IMR-90 (cell line): Measurements from ENCODE around the gene PLD4. TPM values are rescaled to one million over a fixed set of nuclear protein-coding genes. Genes with fewer than 3 reads are reported as not detected.

Source experiments
- ATAC-seq: fragments of 200-7000 bp; cut with Tn5 transposase; 2 replicates; pipeline ENCODE4 v1.9.1; 2020; ENCODE audit warnings: low read depth, mild to moderate bottlenecking, moderate library complexity
- BruUV-seq: library from RNA; stranded (reverse); fragments of 400-500 nt; replicated peaks from 2 replicates; lab custom pipeline; 2021; lab: Mats Ljungman, UMichigan
- CTCF ChIA-PET: fragments of 300-600 bp; formaldehyde crosslinking; extraction: SDS; loops from one replicate; lab custom pipeline; 2021; ENCODE audit warnings: antibody characterized with exemption; lab: Yijun Ruan, JAX
- POLR2A ChIA-PET: fragments of 300-600 bp; sonication (Branson Sonifier 250); formaldehyde crosslinking; loops from one replicate; lab custom pipeline; 2022; ENCODE audit warnings: antibody characterized with exemption; ENCODE audit not compliant: unreplicated experiment; lab: Charles Lee
- DNase-seq: peaks from one replicate; pipeline ENCODE4 v3.0.0; 2013
- H2AFZ ChIP-seq: replicated peaks from 2 replicates; pipeline ENCODE3; 2013; ENCODE audit warnings: low read length, mild to moderate bottlenecking; ENCODE audit not compliant: poor library complexity
- H2AK5ac ChIP-seq: 2 replicates; pipeline ENCODE4 v1.6.1; 2013; ENCODE audit warnings: low read depth, low read length, inconsistent platforms
- H2AK9ac ChIP-seq: replicated peaks from 2 replicates; pipeline ENCODE3; 2013; ENCODE audit warnings: mild to moderate bottlenecking, low read depth, low read length, moderate library complexity; ENCODE audit not compliant: poor library complexity
- H2BK120ac ChIP-seq: 2 replicates; pipeline ENCODE4 v1.6.1; 2013; ENCODE audit warnings: low read depth, low read length, inconsistent platforms
- H2BK15ac ChIP-seq: 3 replicates; pipeline ENCODE4 v1.6.1; 2013; ENCODE audit warnings: low read depth, low read length, inconsistent platforms
- H2BK20ac ChIP-seq: 2 replicates; pipeline ENCODE4 v1.6.1; 2013; ENCODE audit warnings: low read depth, mild to moderate bottlenecking, inconsistent platforms, low read length, moderate library complexity
- H2BK5ac ChIP-seq: 2 replicates; pipeline ENCODE4 v1.6.1; 2013; ENCODE audit warnings: mild to moderate bottlenecking, low read depth, low read length, inconsistent platforms; ENCODE audit not compliant: poor library complexity, severe bottlenecking
- H3K14ac ChIP-seq: replicated peaks from 2 replicates; pipeline ENCODE4 v1.6.1; 2013; ENCODE audit warnings: low read depth, low read length, inconsistent platforms
- H3K18ac ChIP-seq: 2 replicates; pipeline ENCODE4 v1.6.1; 2013; ENCODE audit warnings: low read depth, low read length, control low read depth
- H3K23ac ChIP-seq: 2 replicates; pipeline ENCODE4 v1.6.1; 2013; ENCODE audit warnings: low read depth, low read length, inconsistent platforms
- H3K27ac ChIP-seq: 2 replicates; pipeline ENCODE4 v1.5.1; 2013; ENCODE audit warnings: mild to moderate bottlenecking, control low read depth, low read length; ENCODE audit not compliant: insufficient read depth
- H3K27me3 ChIP-seq: 2 replicates; pipeline ENCODE4 v1.6.1; 2013; ENCODE audit warnings: low read length; ENCODE audit not compliant: control insufficient read depth, insufficient read depth
- H3K36me3 ChIP-seq: 2 replicates; pipeline ENCODE4 v1.6.1; 2013; ENCODE audit warnings: low read length, mixed read lengths; ENCODE audit not compliant: control insufficient read depth, insufficient read depth
- H3K4ac ChIP-seq: 2 replicates; pipeline ENCODE4 v1.6.1; 2013; ENCODE audit warnings: low read depth, low read length, inconsistent platforms
- H3K4me1 ChIP-seq: 2 replicates; pipeline ENCODE4 v1.6.1; 2013; ENCODE audit warnings: low read length, mixed read lengths; ENCODE audit not compliant: control insufficient read depth, insufficient read depth
- H3K4me2 ChIP-seq: 2 replicates; pipeline ENCODE4 v1.6.1; 2013; ENCODE audit warnings: low read depth, mild to moderate bottlenecking, control low read depth, low read length, moderate library complexity
- H3K4me3 ChIP-seq: 2 replicates; pipeline ENCODE4 v1.5.1; 2013; ENCODE audit warnings: low read depth, mild to moderate bottlenecking, control low read depth, low read length, moderate library complexity; ENCODE audit not compliant: insufficient read depth
- H3K56ac ChIP-seq: 2 replicates; pipeline ENCODE4 v1.6.1; 2013; ENCODE audit warnings: low read length, inconsistent platforms; ENCODE audit not compliant: insufficient read depth; ENCODE audit errors: extremely low read depth
- H3K79me1 ChIP-seq, 2 experiments: 2 replicates each; pipeline ENCODE4 v1.6.1; 2013; ENCODE audit warnings: low read length in 2 of 2, inconsistent platforms in 1 of 2, low read depth in 1 of 2
- H3K9ac ChIP-seq: 2 replicates; pipeline ENCODE4 v1.6.1; 2013; ENCODE audit warnings: low read depth, low read length, control low read depth
- H3K9me1 ChIP-seq: 2 replicates; pipeline ENCODE4 v1.6.1; 2013; ENCODE audit warnings: low read length, inconsistent platforms; ENCODE audit not compliant: insufficient read depth
- H3K9me3 ChIP-seq: 2 replicates; pipeline ENCODE4 v1.6.1; 2013; ENCODE audit warnings: low read length; ENCODE audit not compliant: control insufficient read depth, insufficient read depth
- H4K20me1 ChIP-seq: 2 replicates; pipeline ENCODE4 v1.6.1; 2013; ENCODE audit warnings: low read length, inconsistent platforms; ENCODE audit not compliant: insufficient read depth
- H4K5ac ChIP-seq: 2 replicates; pipeline ENCODE4 v1.6.1; 2013; ENCODE audit warnings: mild to moderate bottlenecking, low read depth, low read length, control low read depth
- H4K8ac ChIP-seq, 2 experiments: 2 replicates each; pipeline ENCODE4 v1.6.1; 2013; ENCODE audit warnings: low read depth in 2 of 2, low read length in 2 of 2, control low read depth in 1 of 2, inconsistent platforms in 1 of 2
- H4K91ac ChIP-seq: 2 replicates; pipeline ENCODE4 v1.6.1; 2013; ENCODE audit warnings: low read depth, low read length, inconsistent platforms; ENCODE audit not compliant: insufficient read depth
- BHLHE40 ChIP-seq: fragments of 150-350 bp; IDR thresholded peaks from 2 replicates; pipeline ENCODE4 v1.6.1; 2016; ENCODE audit warnings: mild to moderate bottlenecking, low read depth, low read length
- CEBPB ChIP-seq: IDR thresholded peaks from 2 replicates; pipeline ENCODE4 v1.6.1; 2012; ENCODE audit warnings: low read depth, low read length, improper control_type of control experiment
- CHD1 ChIP-seq: IDR thresholded peaks from 2 replicates; pipeline ENCODE4 v1.6.1; 2012; ENCODE audit warnings: low read depth, low read length, improper control_type of control experiment
- CTCF ChIP-seq: conservative IDR thresholded peaks from 2 replicates; pipeline ENCODE4 v1.5.1; 2012; ENCODE audit warnings: mild to moderate bottlenecking, low read depth, low read length, improper control_type of control experiment
- ELK1 ChIP-seq: fragments of 150-350 bp; IDR thresholded peaks from 2 replicates; pipeline ENCODE4 v1.6.1; 2016; ENCODE audit warnings: low read depth, mild to moderate bottlenecking, low read length, moderate library complexity, borderline replicate concordance
- FOS ChIP-seq: fragments of 150-350 bp; IDR thresholded peaks from 2 replicates; pipeline ENCODE4 v1.6.1; 2016; ENCODE audit warnings: low read depth, low read length
- MAZ ChIP-seq: IDR thresholded peaks from 2 replicates; pipeline ENCODE4 v1.6.1; 2012; ENCODE audit warnings: low read depth, mild to moderate bottlenecking, low read length, improper control_type of control experiment, moderate library complexity, borderline replicate concordance
- MXI1 ChIP-seq: IDR thresholded peaks from 2 replicates; pipeline ENCODE4 v1.6.1; 2012; ENCODE audit warnings: low read depth, mild to moderate bottlenecking, low read length, moderate library complexity, borderline replicate concordance
- NFE2L2 ChIP-seq: fragments of 150-350 bp; IDR thresholded peaks from 2 replicates; pipeline ENCODE4 v1.6.1; 2016; ENCODE audit warnings: low read depth, mild to moderate bottlenecking, low read length
- POLR2A ChIP-seq: IDR thresholded peaks from 2 replicates; pipeline ENCODE4 v1.6.1; 2012; ENCODE audit warnings: mild to moderate bottlenecking, low read depth, low read length
- RAD21 ChIP-seq: IDR thresholded peaks from 2 replicates; pipeline ENCODE4 v1.6.1; 2012; ENCODE audit warnings: low read length, improper control_type of control experiment
- RCOR1 ChIP-seq: IDR thresholded peaks from 2 replicates; pipeline ENCODE4 v1.6.1; 2012; ENCODE audit warnings: mild to moderate bottlenecking, low read length, improper control_type of control experiment; ENCODE audit not compliant: insufficient replicate concordance
- SMC3 ChIP-seq: fragments of 150-350 bp; IDR thresholded peaks from 2 replicates; pipeline ENCODE4 v1.6.1; 2016; ENCODE audit warnings: low read depth, mild to moderate bottlenecking, antibody characterized with exemption, low read length, moderate library complexity
- USF2 ChIP-seq: fragments of 150-350 bp; IDR thresholded peaks from 2 replicates; pipeline ENCODE4 v1.6.1; 2017; ENCODE audit warnings: mild to moderate bottlenecking, antibody characterized with exemption, low read length, low read depth
- WGBS, 2 experiments: methylation state at CpG; one replicate each; pipeline versions ENCODE4 v1.1.5 to v1.1.7; 2013; ENCODE audit warnings: missing lambda C conversion rate in 2 of 2; ENCODE audit not compliant: insufficient read length in 1 of 2; ENCODE audit errors: extremely low coverage in 2 of 2; 5-methylcytosine and 5-hydroxymethylcytosine counted together
- dilution Hi-C: fragments of 300-500 bp; cut with HindIII; formaldehyde crosslinking; loops from one replicate; pipeline ENCODE4 v1.14.3; 2018; ENCODE audit warnings: low sequenced_read_pairs; ENCODE audit not compliant: unreplicated experiment
- in situ Hi-C: fragments of 300-500 bp; cut with MboI; formaldehyde crosslinking; loops from 3 replicates; pipeline ENCODE4 v1.14.3; 2019; ENCODE audit warnings: low sequenced_read_pairs, inconsistent platforms, mixed read lengths
- intact Hi-C: fragments of 100-400 bp; cut with micrococcal nuclease; formaldehyde crosslinking; loops from 2 replicates; pipeline ENCODE4 v1.10.0; 2022
- polyA plus RNA-seq, 3 experiments: library from polyadenylated mRNA; depleted of rRNA; stranded (reverse); fragments of >200 nt; gene quantifications; 2 replicates each; pipeline ENCODE4 v1.2.3, GENCODE V29; 2012; ENCODE audit warnings: low replicate concordance in 1 of 3
- total RNA-seq: library from RNA; depleted of rRNA; stranded (reverse); fragments of >200 nt; gene quantifications from 2 replicates; pipeline ENCODE4 v1.2.3, GENCODE V29; 2012

Gene PLD4
- total and polyA plus RNA-seq, 2 of the 4 experiments (the other 2 are of a cell fraction) = 0.05 TPM; not detected in 1

GRCh38 chr14:104969741-104970230, 45.1 kb downstream of the PLD4 start:
- H3K4me1 ChIP-seq = peaks cover 42% of the 10 kb centered on the region
- H3K9ac ChIP-seq = no peak overlapping the region
- peak overlapping the region; percentile 59 to 79; a peak in 2 of 4 replicates for H4K8ac ChIP-seq
- H3K18ac ChIP-seq = no peak overlapping the region
- no peak for ATAC-seq
- ChIA-PET POLR2A (interaction anchor here (0.5 kb wide), 1 partner anchor 93 kb away, joined by 3 read pairs; no protein-coding TSS in a partner anchor), CTCF (no interaction called here)
- peak overlapping the region; percentile 99 for H2AK9ac ChIP-seq
- H3K27ac ChIP-seq = no peak overlapping the region
- dilution Hi-C loops = no loop called here
- H3K14ac ChIP-seq = no peak overlapping the region
- H3K9me1 ChIP-seq = peaks cover 11% of the 10 kb centered on the region
- H3K27me3 ChIP-seq = no peaks in the 10 kb centered on the region
- H3K56ac ChIP-seq = no peak overlapping the region
- H3K79me1 ChIP-seq = peaks cover 0 to 33% of the 10 kb centered on the region in 2 experiments; a peak in 1 of 4 replicates
- H2BK15ac ChIP-seq = peak overlapping the region; percentile 54; the same call in 1 of the 3 replicates
- no peak for DNase-seq
- BruUV-seq = no TSS peak
- H4K91ac ChIP-seq = peak overlapping the region; percentile 85; the same call in 1 of the 2 replicates
- peak overlapping the region; percentile 83 for H3K4ac ChIP-seq
- H4K20me1 ChIP-seq = no peaks in the 10 kb centered on the region
- no peaks in the 10 kb centered on the region for H3K36me3 ChIP-seq
- peak overlapping the region; percentile 76 for H2AK5ac ChIP-seq
- H2AFZ ChIP-seq = peak overlapping the region; percentile 91
- no peak overlapping the region for H3K4me3 ChIP-seq
- H3K23ac ChIP-seq = no peak overlapping the region
- H3K9me3 ChIP-seq = no peaks in the 10 kb centered on the region
- H3K4me2 ChIP-seq = no peak overlapping the region
- H4K5ac ChIP-seq = 0 out of 2 replicates have a peak overlapping the region, but pooled peaks have one; percentile 17
- no peak overlapping the region for H2BK5ac ChIP-seq
- H2BK20ac ChIP-seq = 0 out of 2 replicates have a peak overlapping the region, but pooled peaks have one; percentile 56
- in situ Hi-C loops = loop anchor here (5.0 kb wide), 2 partner anchors 32 to 78 kb away; no protein-coding TSS in a partner anchor
- intact Hi-C loops = loop anchor here (5.0 kb wide), 1 partner anchor 37 kb away; no protein-coding TSS in a partner anchor
- WGBS, 2 experiments = 92% methylated on average over 6 of the region's 10 CpGs; no CpG with 5 or more reads in 1 of the 2 experiments
- no peak for TF ChIP-seq NFE2L2
- TF ChIP-seq RCOR1 = no peak
- no peak for TF ChIP-seq CHD1
- TF ChIP-seq CTCF = no peak
- no peak for TF ChIP-seq MAZ
- no peak for TF ChIP-seq POLR2A
- TF ChIP-seq USF2 = no peak
- no peak for TF ChIP-seq SMC3
- TF ChIP-seq CEBPB = no peak
- no peak for TF ChIP-seq ELK1
- TF ChIP-seq MXI1 = no peak
- TF ChIP-seq BHLHE40 = no peak
- no peak for TF ChIP-seq FOS
- no peak for TF ChIP-seq RAD21
- peak overlapping the region; percentile 51; the same call in 1 of the 2 replicates for H2BK120ac ChIP-seq
